Neural cell (in vitro differentiated cells): ENCODE measurements around the gene GAGE10.
"Not testable (repeated sequence)": the region's sequence is repeated elsewhere in the genome, so short reads cannot be mapped to it uniquely, and the experiment has no call there.

Experiments
- EP300 ChIP-seq: fragments of 450-650 bp; conservative IDR thresholded peaks from 2 replicates; pipeline ENCODE4 v1.6.1; 2014; ENCODE audit warnings: antibody characterized with exemption, mild to moderate bottlenecking, moderate library complexity; ENCODE audit not compliant: poor library complexity, severe bottlenecking
- EZH2 ChIP-seq: fragments of 200-600, 300-800 bp; shearing (Covaris generic), sonication (generic); IDR thresholded peaks from 2 replicates; pipeline ENCODE4 v1.6.1; 2014; ENCODE audit warnings: antibody characterized with exemption, low read length, borderline replicate concordance, mild to moderate bottlenecking; ENCODE audit not compliant: insufficient read depth, poor library complexity, severe bottlenecking
- MXI1 ChIP-seq: fragments of 450-650 bp; conservative IDR thresholded peaks from 2 replicates; pipeline ENCODE4 v1.6.1; 2014; ENCODE audit warnings: antibody characterized with exemption, mild to moderate bottlenecking; ENCODE audit not compliant: poor library complexity, severe bottlenecking
- POLR2AphosphoS5 ChIP-seq: IDR thresholded peaks from 2 replicates; pipeline ENCODE4 v1.6.1; 2012
- RAD21 ChIP-seq: fragments of 450-650 bp; conservative IDR thresholded peaks from 2 replicates; pipeline ENCODE4 v1.6.1; 2014; ENCODE audit warnings: antibody characterized with exemption, mild to moderate bottlenecking, moderate library complexity
- SMC3 ChIP-seq: fragments of 450-650 bp; conservative IDR thresholded peaks from 2 replicates; pipeline ENCODE4 v1.6.1; 2014; ENCODE audit warnings: antibody characterized with exemption, mild to moderate bottlenecking, moderate library complexity; ENCODE audit not compliant: poor library complexity
- TAF1 ChIP-seq: IDR thresholded peaks from 2 replicates; pipeline ENCODE4 v1.6.1; 2012; ENCODE audit warnings: low read depth
- TF ChIP-seq, protein P1 (sequence below): fragments of 450-650 bp; IDR thresholded peaks from 2 replicates; pipeline ENCODE4 v1.5.1; 2014; ENCODE audit warnings: antibody characterized with exemption, mild to moderate bottlenecking, moderate library complexity; ENCODE audit not compliant: poor library complexity, severe bottlenecking
- TF ChIP-seq, protein P2 (sequence below): IDR thresholded peaks from 2 replicates; pipeline ENCODE4 v1.6.1; 2012; ENCODE audit warnings: borderline replicate concordance

DNA sequence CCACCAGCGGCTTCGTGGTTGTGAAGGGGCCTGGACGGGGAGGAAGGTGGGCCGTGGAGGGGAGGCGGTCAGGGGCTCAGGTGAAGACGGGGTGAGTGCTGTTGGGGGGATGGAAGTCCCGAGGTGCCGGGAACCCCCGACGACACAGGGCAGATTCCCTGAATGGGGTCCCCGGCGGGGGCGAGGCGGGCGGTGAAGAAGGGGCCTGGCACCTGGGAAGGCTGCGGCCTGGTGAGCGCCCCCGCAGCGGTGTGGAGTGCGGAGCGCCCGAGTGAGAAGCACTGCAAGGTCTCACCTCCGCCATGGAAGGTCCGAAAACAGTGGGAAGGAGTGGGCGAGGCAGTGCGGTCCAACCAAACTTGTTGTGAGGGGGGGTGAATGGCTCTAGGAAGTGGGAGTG, 28.4 kb downstream of the GAGE10 start:
- TF ChIP-seq, protein P1, sequence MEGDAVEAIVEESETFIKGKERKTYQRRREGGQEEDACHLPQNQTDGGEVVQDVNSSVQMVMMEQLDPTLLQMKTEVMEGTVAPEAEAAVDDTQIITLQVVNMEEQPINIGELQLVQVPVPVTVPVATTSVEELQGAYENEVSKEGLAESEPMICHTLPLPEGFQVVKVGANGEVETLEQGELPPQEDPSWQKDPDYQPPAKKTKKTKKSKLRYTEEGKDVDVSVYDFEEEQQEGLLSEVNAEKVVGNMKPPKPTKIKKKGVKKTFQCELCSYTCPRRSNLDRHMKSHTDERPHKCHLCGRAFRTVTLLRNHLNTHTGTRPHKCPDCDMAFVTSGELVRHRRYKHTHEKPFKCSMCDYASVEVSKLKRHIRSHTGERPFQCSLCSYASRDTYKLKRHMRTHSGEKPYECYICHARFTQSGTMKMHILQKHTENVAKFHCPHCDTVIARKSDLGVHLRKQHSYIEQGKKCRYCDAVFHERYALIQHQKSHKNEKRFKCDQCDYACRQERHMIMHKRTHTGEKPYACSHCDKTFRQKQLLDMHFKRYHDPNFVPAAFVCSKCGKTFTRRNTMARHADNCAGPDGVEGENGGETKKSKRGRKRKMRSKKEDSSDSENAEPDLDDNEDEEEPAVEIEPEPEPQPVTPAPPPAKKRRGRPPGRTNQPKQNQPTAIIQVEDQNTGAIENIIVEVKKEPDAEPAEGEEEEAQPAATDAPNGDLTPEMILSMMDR: not testable (repeated sequence)
- TF ChIP-seq RAD21, POLR2AphosphoS5, TAF1, EP300, SMC3, EZH2, MXI1: not testable (repeated sequence)
- TF ChIP-seq, protein P2, sequence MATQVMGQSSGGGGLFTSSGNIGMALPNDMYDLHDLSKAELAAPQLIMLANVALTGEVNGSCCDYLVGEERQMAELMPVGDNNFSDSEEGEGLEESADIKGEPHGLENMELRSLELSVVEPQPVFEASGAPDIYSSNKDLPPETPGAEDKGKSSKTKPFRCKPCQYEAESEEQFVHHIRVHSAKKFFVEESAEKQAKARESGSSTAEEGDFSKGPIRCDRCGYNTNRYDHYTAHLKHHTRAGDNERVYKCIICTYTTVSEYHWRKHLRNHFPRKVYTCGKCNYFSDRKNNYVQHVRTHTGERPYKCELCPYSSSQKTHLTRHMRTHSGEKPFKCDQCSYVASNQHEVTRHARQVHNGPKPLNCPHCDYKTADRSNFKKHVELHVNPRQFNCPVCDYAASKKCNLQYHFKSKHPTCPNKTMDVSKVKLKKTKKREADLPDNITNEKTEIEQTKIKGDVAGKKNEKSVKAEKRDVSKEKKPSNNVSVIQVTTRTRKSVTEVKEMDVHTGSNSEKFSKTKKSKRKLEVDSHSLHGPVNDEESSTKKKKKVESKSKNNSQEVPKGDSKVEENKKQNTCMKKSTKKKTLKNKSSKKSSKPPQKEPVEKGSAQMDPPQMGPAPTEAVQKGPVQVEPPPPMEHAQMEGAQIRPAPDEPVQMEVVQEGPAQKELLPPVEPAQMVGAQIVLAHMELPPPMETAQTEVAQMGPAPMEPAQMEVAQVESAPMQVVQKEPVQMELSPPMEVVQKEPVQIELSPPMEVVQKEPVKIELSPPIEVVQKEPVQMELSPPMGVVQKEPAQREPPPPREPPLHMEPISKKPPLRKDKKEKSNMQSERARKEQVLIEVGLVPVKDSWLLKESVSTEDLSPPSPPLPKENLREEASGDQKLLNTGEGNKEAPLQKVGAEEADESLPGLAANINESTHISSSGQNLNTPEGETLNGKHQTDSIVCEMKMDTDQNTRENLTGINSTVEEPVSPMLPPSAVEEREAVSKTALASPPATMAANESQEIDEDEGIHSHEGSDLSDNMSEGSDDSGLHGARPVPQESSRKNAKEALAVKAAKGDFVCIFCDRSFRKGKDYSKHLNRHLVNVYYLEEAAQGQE: not testable (repeated sequence)
